ENCODE measurements around the gene TNFSF9.
"Not testable (repeated sequence)": the region's sequence is repeated elsewhere in the genome, so short reads cannot be mapped to it uniquely, and the experiment has no call there.

Gene TNFSF9

GRCh38 chr19:6503407-6504201, 27.2 kb upstream of the TNFSF9 start:
- Histone ChIP-seq H4K91ac (ENCODE audit: low read depth, low read length, poor library complexity) (no peak overlapping the region), H2BK12ac (ENCODE audit: low read length) (peak overlapping the region; percentile 73), H2BK120ac (ENCODE audit: low read depth, low read length) (no peak overlapping the region), H3K14ac (ENCODE audit: low read length) (no peak overlapping the region), H3K18ac (ENCODE audit: low read length) (no peak overlapping the region), H3K27ac (replicated peaks; ENCODE audit: low read length) (no peak overlapping the region), H3K23ac (ENCODE audit: low read depth, low read length, poor library complexity) (no peak overlapping the region), H3K4me1 (ENCODE audit: control insufficient read depth in 2 of 2, insufficient read depth in 1 of 2, low read depth in 1 of 2, low read length in 2 of 2) (peaks cover 0 to 2% of the 10 kb centered on the region in 2 donors), H3K36me3 (replicated peaks in 1 of 2; ENCODE audit: control insufficient read depth in 2 of 2, insufficient read depth in 2 of 2, low read length in 2 of 2) (peaks cover 0 to 3% of the 10 kb centered on the region in 2 donors), H3K9ac (ENCODE audit: low read depth, low read length, poor library complexity) (no peak overlapping the region), H2BK5ac (ENCODE audit: low read length) (no peak overlapping the region), H3K4me3 (ENCODE audit: low read length in 2 of 2) (no peak overlapping the region), H4K8ac (ENCODE audit: low read depth, low read length) (no peak overlapping the region), H3K4me2 (ENCODE audit: insufficient read depth, low read length, poor library complexity, severe bottlenecking) (no peak overlapping the region), H2AFZ (ENCODE audit: low read length) (no peak overlapping the region), H2BK15ac (ENCODE audit: low read length) (no peak overlapping the region), H2AK5ac (ENCODE audit: low read depth, low read length) (peak overlapping the region; percentile 7), H3K79me1 (ENCODE audit: low read depth, low read length) (no peaks in the 10 kb centered on the region), H3K27me3 (ENCODE audit: control insufficient read depth in 3 of 3, insufficient read depth in 3 of 3, low read depth in 1 of 3, low read length in 3 of 3) (peaks cover 2 to 47% (median 11%) of the 10 kb centered on the region in 3 experiments), H3K4ac (ENCODE audit: low read length) (no peak overlapping the region), H3K9me3 (replicated peaks in 1 of 2; ENCODE audit: control insufficient read depth in 2 of 2, insufficient read depth in 1 of 2, low read depth in 1 of 2, low read length in 2 of 2) (peaks cover 0 to 2% of the 10 kb centered on the region in 2 donors)
- DNase-seq (ENCODE audit: low spot score), result no peak
- no CpG with 5 or more reads among the region's 9 CpGs for WGBS, 2 donors (ENCODE audit: extremely low coverage in 2 of 2, insufficient read length in 2 of 2, insufficient replicate concordance in 1 of 2)

GRCh38 chr19:6508028-6508771, 22.6 kb upstream of the TNFSF9 start:
- not testable (repeated sequence) for H3K23ac ChIP-seq (ENCODE audit: low read depth, low read length, poor library complexity); H2BK120ac ChIP-seq (ENCODE audit: low read depth, low read length)
- WGBS, 2 donors (ENCODE audit: extremely low coverage in 2 of 2, insufficient read length in 2 of 2, insufficient replicate concordance in 1 of 2), result no CpG with 5 or more reads among the region's 9 CpGs

GRCh38 chr19:6509118-6509971, 21.5 kb upstream of the TNFSF9 start:
- no peak overlapping the region for H2BK15ac ChIP-seq (ENCODE audit: low read length)
- H3K9ac ChIP-seq (ENCODE audit: low read depth, low read length, poor library complexity), result peak overlapping the region; percentile 55
- no peak overlapping the region for H2BK5ac ChIP-seq (ENCODE audit: low read length)
- H3K4me3 ChIP-seq (ENCODE audit: low read length in 2 of 2), result no peak overlapping the region
- no peak for DNase-seq (ENCODE audit: low spot score)
- H3K4ac ChIP-seq (ENCODE audit: low read length), result no peak overlapping the region
- no peak overlapping the region for H3K23ac ChIP-seq (ENCODE audit: low read depth, low read length, poor library complexity)
- H3K9me3 ChIP-seq (replicated peaks in 1 of 2; ENCODE audit: control insufficient read depth in 2 of 2, insufficient read depth in 1 of 2, low read depth in 1 of 2, low read length in 2 of 2), result no peaks in the 10 kb centered on the region
- no peak overlapping the region for H2BK12ac ChIP-seq (ENCODE audit: low read length)
- H3K27me3 ChIP-seq (ENCODE audit: control insufficient read depth in 3 of 3, insufficient read depth in 3 of 3, low read depth in 1 of 3, low read length in 3 of 3), result no peaks in the 10 kb centered on the region
- H2BK120ac ChIP-seq (ENCODE audit: low read depth, low read length), result no peak overlapping the region
- H2AK5ac ChIP-seq (ENCODE audit: low read depth, low read length), result no peak overlapping the region
- no peaks in the 10 kb centered on the region for H3K36me3 ChIP-seq (replicated peaks in 1 of 2; ENCODE audit: control insufficient read depth in 2 of 2, insufficient read depth in 2 of 2, low read length in 2 of 2)
- peaks cover 0 to 3% of the 10 kb centered on the region in 2 donors for H3K4me1 ChIP-seq (ENCODE audit: control insufficient read depth in 2 of 2, insufficient read depth in 1 of 2, low read depth in 1 of 2, low read length in 2 of 2)
- no CpG with 5 or more reads among the region's 20 CpGs for WGBS, 2 donors (ENCODE audit: extremely low coverage in 2 of 2, insufficient read length in 2 of 2, insufficient replicate concordance in 1 of 2)
- no peak overlapping the region for H3K27ac ChIP-seq (replicated peaks; ENCODE audit: low read length)
- no peak overlapping the region for H3K4me2 ChIP-seq (ENCODE audit: insufficient read depth, low read length, poor library complexity, severe bottlenecking)
- H2AFZ ChIP-seq (ENCODE audit: low read length), result peak overlapping the region; percentile 81
- H3K14ac ChIP-seq (ENCODE audit: low read length), result peak overlapping the region; percentile 31
- no peak overlapping the region for H4K8ac ChIP-seq (ENCODE audit: low read depth, low read length)
- no peaks in the 10 kb centered on the region for H3K79me1 ChIP-seq (ENCODE audit: low read depth, low read length)
- H3K18ac ChIP-seq (ENCODE audit: low read length), result no peak overlapping the region
- no peak overlapping the region for H4K91ac ChIP-seq (ENCODE audit: low read depth, low read length, poor library complexity)

More at GRCh38 chr19:6508028-6508771, 22.6 kb upstream of the TNFSF9 start:
- not testable (repeated sequence) for H3K9ac ChIP-seq (ENCODE audit: low read depth, low read length, poor library complexity); H2BK15ac ChIP-seq (ENCODE audit: low read length); H2BK12ac ChIP-seq (ENCODE audit: low read length); H3K4me1 ChIP-seq (ENCODE audit: control insufficient read depth in 2 of 2, insufficient read depth in 1 of 2, low read depth in 1 of 2, low read length in 2 of 2); H3K27ac ChIP-seq (replicated peaks; ENCODE audit: low read length); DNase-seq (ENCODE audit: low spot score); H3K4ac ChIP-seq (ENCODE audit: low read length); H4K8ac ChIP-seq (ENCODE audit: low read depth, low read length); H3K18ac ChIP-seq (ENCODE audit: low read length); H3K27me3 ChIP-seq (ENCODE audit: control insufficient read depth in 3 of 3, insufficient read depth in 3 of 3, low read depth in 1 of 3, low read length in 3 of 3); H3K14ac ChIP-seq (ENCODE audit: low read length); H3K79me1 ChIP-seq (ENCODE audit: low read depth, low read length); H3K36me3 ChIP-seq (replicated peaks in 1 of 2; ENCODE audit: control insufficient read depth in 2 of 2, insufficient read depth in 2 of 2, low read length in 2 of 2); H4K91ac ChIP-seq (ENCODE audit: low read depth, low read length, poor library complexity); H2BK5ac ChIP-seq (ENCODE audit: low read length); H2AFZ ChIP-seq (ENCODE audit: low read length); H2AK5ac ChIP-seq (ENCODE audit: low read depth, low read length); H3K4me3 ChIP-seq (ENCODE audit: low read length in 2 of 2); H3K9me3 ChIP-seq (replicated peaks in 1 of 2; ENCODE audit: control insufficient read depth in 2 of 2, insufficient read depth in 1 of 2, low read depth in 1 of 2, low read length in 2 of 2); H3K4me2 ChIP-seq (ENCODE audit: insufficient read depth, low read length, poor library complexity, severe bottlenecking)
